ENCODE results near the gene ZNF106. TPM values are rescaled to one million over a fixed set of nuclear protein-coding genes. Genes with fewer than 3 reads are reported as not detected.
A peak's percentile ranks its signal among the peaks of the same experiment; 100 is the strongest.

Gene ZNF106
- total and polyA plus RNA-seq, 2 experiments from 2014 or later: 30.1 to 44.5 TPM

DNA sequence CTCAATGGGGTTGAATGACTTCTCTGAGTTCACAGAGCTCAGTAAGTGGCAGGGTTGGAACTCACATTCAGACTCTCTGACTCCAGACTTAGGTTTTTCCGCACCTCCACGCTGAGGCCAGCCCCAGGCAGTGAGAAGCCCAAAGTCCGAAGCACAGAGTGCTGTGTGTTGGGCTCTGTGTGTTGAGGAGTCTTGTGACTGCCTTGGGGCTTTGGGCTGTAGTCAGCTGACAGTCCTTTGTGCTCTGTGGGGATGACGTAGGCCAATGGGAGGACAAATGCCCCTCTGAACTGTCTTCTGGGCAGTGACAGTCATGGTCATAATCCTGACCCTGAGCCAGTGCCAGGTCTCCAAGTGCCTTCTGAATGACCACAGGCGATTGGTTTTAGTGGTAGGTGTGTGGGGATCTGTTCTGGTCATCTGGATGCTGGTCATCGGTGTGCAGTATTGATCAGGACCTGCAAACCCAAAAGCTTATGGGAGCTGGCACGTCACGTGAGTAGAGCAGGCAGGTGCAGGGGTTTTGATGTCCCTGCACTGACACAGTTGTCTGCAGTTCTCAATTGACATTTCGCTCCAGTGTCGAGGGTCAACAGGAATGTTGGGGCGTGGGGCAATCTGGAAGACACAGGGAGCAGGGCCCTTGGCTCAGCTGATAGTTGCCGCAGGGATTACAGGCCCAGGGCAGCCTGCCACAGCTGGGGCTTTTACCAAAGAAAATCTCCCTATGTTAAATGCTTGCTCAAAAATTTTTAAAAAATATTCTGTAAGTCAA is 86.3 kb downstream of the ZNF106 start:
- H3K4me3 ChIP-seq: no peak overlapping the region
- H3K79me2 ChIP-seq: no peaks in the 10 kb centered on the region
- H2AFZ ChIP-seq: no peak overlapping the region
- no peaks in the 10 kb centered on the region for H3K9me2 ChIP-seq (replicated peaks; ENCODE audit: insufficient read depth)
- no peak for TF ChIP-seq EZH2 (IDR thresholded peaks at IDR 0.05; ENCODE audit: borderline replicate concordance)
- TF ChIP-seq, protein P1, sequence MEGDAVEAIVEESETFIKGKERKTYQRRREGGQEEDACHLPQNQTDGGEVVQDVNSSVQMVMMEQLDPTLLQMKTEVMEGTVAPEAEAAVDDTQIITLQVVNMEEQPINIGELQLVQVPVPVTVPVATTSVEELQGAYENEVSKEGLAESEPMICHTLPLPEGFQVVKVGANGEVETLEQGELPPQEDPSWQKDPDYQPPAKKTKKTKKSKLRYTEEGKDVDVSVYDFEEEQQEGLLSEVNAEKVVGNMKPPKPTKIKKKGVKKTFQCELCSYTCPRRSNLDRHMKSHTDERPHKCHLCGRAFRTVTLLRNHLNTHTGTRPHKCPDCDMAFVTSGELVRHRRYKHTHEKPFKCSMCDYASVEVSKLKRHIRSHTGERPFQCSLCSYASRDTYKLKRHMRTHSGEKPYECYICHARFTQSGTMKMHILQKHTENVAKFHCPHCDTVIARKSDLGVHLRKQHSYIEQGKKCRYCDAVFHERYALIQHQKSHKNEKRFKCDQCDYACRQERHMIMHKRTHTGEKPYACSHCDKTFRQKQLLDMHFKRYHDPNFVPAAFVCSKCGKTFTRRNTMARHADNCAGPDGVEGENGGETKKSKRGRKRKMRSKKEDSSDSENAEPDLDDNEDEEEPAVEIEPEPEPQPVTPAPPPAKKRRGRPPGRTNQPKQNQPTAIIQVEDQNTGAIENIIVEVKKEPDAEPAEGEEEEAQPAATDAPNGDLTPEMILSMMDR (IDR thresholded peaks at IDR 0.05; ENCODE audit: poor library complexity): no peak
- TF ChIP-seq EZH2phosphoT487 (IDR thresholded peaks at IDR 0.05; ENCODE audit: low read depth, severe bottlenecking, unreplicated experiment): no peak
- H3K27ac ChIP-seq: peak overlapping the region; percentile 69
- DNase-seq (ENCODE audit: low spot score): peak; percentile 28
- no peaks in the 10 kb centered on the region for H3K36me3 ChIP-seq (replicated peaks; ENCODE audit: insufficient read depth, low read depth)
- H3K4me2 ChIP-seq: no peak overlapping the region
- no peaks in the 10 kb centered on the region for H4K20me1 ChIP-seq (ENCODE audit: insufficient read depth, poor library complexity, severe bottlenecking)
- WGBS (ENCODE audit: low lambda C conversion rate, missing lambda C conversion rate): 84% methylated on average over 12 of the region's 12 CpGs
- no peaks in the 10 kb centered on the region for H3K4me1 ChIP-seq (ENCODE audit: insufficient read depth)
- H3K27me3 ChIP-seq: no peaks in the 10 kb centered on the region
- H3K9me3 ChIP-seq (ENCODE audit: low read depth): no peaks in the 10 kb centered on the region

DNA sequence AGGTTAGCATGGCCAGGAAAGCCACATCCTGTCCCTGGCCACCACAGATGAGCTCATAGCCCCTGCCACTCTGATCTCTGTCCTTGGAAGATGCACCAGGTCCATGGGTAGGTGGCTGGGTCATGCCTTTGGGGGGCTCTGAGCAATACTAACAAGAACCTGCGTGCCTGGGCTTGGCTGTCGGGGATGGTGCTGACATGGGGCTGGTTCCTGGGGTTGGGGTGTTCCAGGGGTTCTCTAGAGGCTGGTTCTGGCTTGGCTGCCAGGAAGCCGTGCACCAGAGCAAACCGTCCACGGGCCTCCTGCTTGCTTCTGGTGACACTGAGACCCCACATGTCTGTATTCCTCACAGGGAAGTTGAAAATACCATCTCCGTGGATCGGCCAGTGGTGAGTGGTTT is 87.6 kb downstream of the ZNF106 start:
- H3K9me3 ChIP-seq (ENCODE audit: low read depth): no peaks in the 10 kb centered on the region
- no peak overlapping the region for H3K4me2 ChIP-seq
- no peaks in the 10 kb centered on the region for H4K20me1 ChIP-seq (ENCODE audit: insufficient read depth, poor library complexity, severe bottlenecking)
- no peak overlapping the region for H2AFZ ChIP-seq
- H3K27ac ChIP-seq: no peak overlapping the region
- H3K9me2 ChIP-seq (replicated peaks; ENCODE audit: insufficient read depth): no peaks in the 10 kb centered on the region
- H3K27me3 ChIP-seq: no peaks in the 10 kb centered on the region
- no peak overlapping the region for H3K4me3 ChIP-seq
- no peak for DNase-seq (ENCODE audit: low spot score)
- no peaks in the 10 kb centered on the region for H3K4me1 ChIP-seq (ENCODE audit: insufficient read depth)
- no peaks in the 10 kb centered on the region for H3K36me3 ChIP-seq (replicated peaks; ENCODE audit: insufficient read depth, low read depth)
- WGBS (ENCODE audit: low lambda C conversion rate, missing lambda C conversion rate): 94% methylated on average over 7 of the region's 7 CpGs
- TF ChIP-seq, protein P1 (IDR thresholded peaks at IDR 0.05; ENCODE audit: poor library complexity): no peak
- TF ChIP-seq EZH2 (IDR thresholded peaks at IDR 0.05; ENCODE audit: borderline replicate concordance) (no peak), EZH2phosphoT487 (IDR thresholded peaks at IDR 0.05; ENCODE audit: low read depth, severe bottlenecking, unreplicated experiment) (no peak)
- no peaks in the 10 kb centered on the region for H3K79me2 ChIP-seq

DNA sequence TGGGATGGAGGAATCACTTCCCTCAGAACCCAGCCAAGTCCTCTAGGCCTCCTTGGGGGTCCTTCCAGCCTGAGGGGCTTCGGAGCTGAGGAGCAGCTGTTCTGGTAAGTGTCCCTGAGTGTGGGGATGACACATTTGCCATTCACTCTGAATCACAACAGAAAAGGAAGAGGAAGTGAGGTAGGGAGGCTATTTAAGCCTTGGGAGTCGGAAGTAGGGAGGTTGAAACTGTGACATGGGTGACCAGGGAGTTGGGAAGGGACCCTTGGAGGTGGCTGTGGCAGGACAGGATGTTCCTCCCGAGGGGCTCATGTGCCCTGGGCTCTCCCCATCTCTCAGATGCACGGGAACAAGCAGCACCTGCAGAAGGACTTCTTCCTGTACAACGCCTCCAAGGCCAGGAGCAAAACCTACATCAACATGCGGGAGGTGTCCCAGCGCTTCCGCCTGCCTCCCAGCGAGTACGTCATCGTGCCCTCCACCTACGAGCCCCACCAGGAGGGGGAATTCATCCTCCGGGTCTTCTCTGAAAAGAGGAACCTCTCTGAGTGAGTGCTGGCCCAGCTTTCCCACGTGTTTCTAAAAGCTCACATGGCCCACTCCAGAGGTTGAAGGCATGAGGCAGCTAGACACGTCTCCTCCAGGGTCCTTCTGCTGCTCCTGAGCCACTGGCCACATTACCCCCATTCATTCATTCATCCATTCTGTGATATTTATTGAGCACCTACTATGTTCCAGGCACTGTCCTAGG is 88.3 kb downstream of the ZNF106 start:
- Histone ChIP-seq H3K9me3 (ENCODE audit: low read depth) (no peaks in the 10 kb centered on the region), H4K20me1 (ENCODE audit: insufficient read depth, poor library complexity, severe bottlenecking) (no peaks in the 10 kb centered on the region), H3K27me3 (no peaks in the 10 kb centered on the region), H3K4me3 (no peak overlapping the region), H3K27ac (no peak overlapping the region), H3K4me2 (no peak overlapping the region), H3K79me2 (no peaks in the 10 kb centered on the region), H3K36me3 (replicated peaks; ENCODE audit: insufficient read depth, low read depth) (no peaks in the 10 kb centered on the region), H2AFZ (no peak overlapping the region), H3K4me1 (ENCODE audit: insufficient read depth) (no peaks in the 10 kb centered on the region), H3K9me2 (replicated peaks; ENCODE audit: insufficient read depth) (no peaks in the 10 kb centered on the region)
- 95% methylated on average over 15 of the region's 15 CpGs for WGBS (ENCODE audit: low lambda C conversion rate, missing lambda C conversion rate)
- no peak for DNase-seq (ENCODE audit: low spot score)
- TF ChIP-seq, protein P1 (IDR thresholded peaks at IDR 0.05; ENCODE audit: poor library complexity): no peak
- TF ChIP-seq EZH2phosphoT487 (IDR thresholded peaks at IDR 0.05; ENCODE audit: low read depth, severe bottlenecking, unreplicated experiment): no peak
- TF ChIP-seq EZH2 (IDR thresholded peaks at IDR 0.05; ENCODE audit: borderline replicate concordance): no peak

Data from hepatocyte (in vitro differentiated cells).